HepG2 (cell line): ENCODE results near the gene SMARCB1. TPM values are rescaled to one million over a fixed set of nuclear protein-coding genes. Genes with fewer than 3 reads are reported as not detected.

Experiments
- ATAC-seq: fragments of 200-7000 bp; cut with Tn5 transposase; 3 replicates; pipeline ENCODE4 v1.9.1; 2020; ENCODE audit warnings: mild to moderate bottlenecking, moderate library complexity
- BruUV-seq: library from RNA; stranded (reverse); fragments of 400-500 nt; replicated peaks from 2 replicates; lab custom pipeline; 2021; lab: Mats Ljungman, UMichigan
- CTCF ChIA-PET: fragments of 300-600 bp; formaldehyde crosslinking; extraction: SDS; loops from one replicate; lab custom pipeline; 2021; ENCODE audit warnings: low total read pairs, inconsistent platforms, low intra/inter-chr PET ratio; lab: Yijun Ruan, JAX
- POLR2A ChIA-PET: fragments of 350-600 bp; sonication (Branson Sonifier 250); formaldehyde crosslinking; loops from one replicate; lab custom pipeline; 2020; ENCODE audit warnings: antibody characterized with exemption, inconsistent platforms; lab: Yijun Ruan, JAX
- DNase-seq: peaks from one replicate; pipeline ENCODE4 v3.0.0-alpha.2; 2015; ENCODE audit warnings: low spot score
- FAIRE-seq: peaks from 3 replicates; lab custom pipeline; 2011; peaks lifted over from hg19 to GRCh38; lab: Jason Lieb, UNC
- H2AFZ ChIP-seq: one replicate; pipeline ENCODE4 v1.6.1; 2011; ENCODE audit warnings: low read length, inconsistent platforms
- H3K27ac ChIP-seq: fragments of 300-600 bp; 3 replicates; pipeline ENCODE4 v1.8.0; 2011; ENCODE audit warnings: mixed run types, mild to moderate bottlenecking, mixed read lengths, low read length, inconsistent platforms; ENCODE audit not compliant: insufficient read depth; ENCODE audit errors: extremely low read length
- H3K27me3 ChIP-seq, 2 experiments: fragments of 200-600 bp in 1 of 2; 2 replicates in 1 of 2; 3 replicates in 1 of 2; pipeline versions ENCODE4 v1.6.0 to v1.8.0; 2011; ENCODE audit warnings: low read length in 2 of 2, mild to moderate bottlenecking in 2 of 2, moderate library complexity in 2 of 2, inconsistent platforms in 1 of 2; ENCODE audit not compliant: insufficient read depth in 2 of 2, control insufficient read depth in 1 of 2
- H3K36me3 ChIP-seq, 2 experiments: fragments of 200-600 bp in 1 of 2; replicated peaks in 1 of 2; 2 replicates in 1 of 2; 3 replicates in 1 of 2; pipeline versions ENCODE4 v1.5.1 to v1.8.0; 2011; ENCODE audit warnings: low read length in 2 of 2, inconsistent platforms in 1 of 2; ENCODE audit not compliant: insufficient read depth in 2 of 2, control insufficient read depth in 1 of 2
- H3K4me1 ChIP-seq: 2 replicates; pipeline ENCODE4 v1.5.1; 2012; ENCODE audit warnings: low read length, inconsistent platforms; ENCODE audit not compliant: insufficient read depth
- H3K4me2 ChIP-seq: 2 replicates; pipeline ENCODE4 v1.6.0; 2011; ENCODE audit warnings: low read depth, low read length, inconsistent platforms
- H3K4me3 ChIP-seq, 3 experiments: fragments of 200-600 bp in 1 of 3; sonication (generic), shearing (Covaris generic) in 1 of 3; replicated peaks in 1 of 3; 2 replicates each; pipeline ENCODE4 v1.5.1; 2011 to 2016; ENCODE audit warnings: low read length in 3 of 3, inconsistent platforms in 2 of 3, low read depth in 2 of 3, mild to moderate bottlenecking in 2 of 3, control low read depth in 1 of 3, mixed read lengths in 1 of 3; ENCODE audit not compliant: insufficient read depth in 1 of 3
- H3K79me2 ChIP-seq: one replicate; pipeline ENCODE4 v1.6.1; 2011; ENCODE audit warnings: low read length, inconsistent platforms; ENCODE audit not compliant: insufficient read depth
- H3K9ac ChIP-seq: 2 replicates; pipeline ENCODE4 v1.6.0; 2011; ENCODE audit warnings: mild to moderate bottlenecking, low read depth, low read length, inconsistent platforms; ENCODE audit not compliant: insufficient read depth
- H3K9me3 ChIP-seq: 2 replicates; pipeline ENCODE4 v1.5.1; 2012; ENCODE audit warnings: mild to moderate bottlenecking, low read length
- H4K20me1 ChIP-seq: 2 replicates; pipeline ENCODE4 v1.6.0; 2011; ENCODE audit warnings: inconsistent platforms, mild to moderate bottlenecking, low read length, moderate library complexity; ENCODE audit not compliant: insufficient read depth
- EED ChIP-seq: sonication (generic); formaldehyde crosslinking; IDR thresholded peaks from 2 replicates; pipeline ENCODE4 v1.5.0; 2020; ENCODE audit warnings: mild to moderate bottlenecking, missing genetic modification reagents
- ESRRA ChIP-seq: sonication (generic); formaldehyde crosslinking; IDR thresholded peaks from 2 replicates; pipeline ENCODE4 v1.5.1; 2020; ENCODE audit warnings: mild to moderate bottlenecking, low read depth, missing genetic modification reagents
- HNF4G ChIP-seq, 2 experiments: sonication (generic) in 1 of 2; formaldehyde crosslinking in 1 of 2; IDR thresholded peaks; 2 replicates each; pipeline versions ENCODE4 v1.4.0 to v1.6.1; 2011 to 2020; ENCODE audit warnings: borderline replicate concordance in 2 of 2, low read depth in 2 of 2, mild to moderate bottlenecking in 2 of 2, low read length in 1 of 2, missing genetic modification reagents in 1 of 2, moderate library complexity in 1 of 2
- NR2C2 ChIP-seq: sonication (generic); formaldehyde crosslinking; IDR thresholded peaks from 2 replicates; pipeline ENCODE4 v1.4.0; 2020; ENCODE audit warnings: missing genetic modification reagents, mild to moderate bottlenecking, moderate library complexity, borderline replicate concordance
- PHF8 ChIP-seq: sonication (generic); formaldehyde crosslinking; IDR thresholded peaks from 2 replicates; pipeline ENCODE4 v1.5.0; 2020; ENCODE audit warnings: missing genetic modification reagents
- ZFX ChIP-seq: sonication (generic); formaldehyde crosslinking; IDR thresholded peaks from 2 replicates; pipeline ENCODE4 v1.4.0; 2020; ENCODE audit warnings: mild to moderate bottlenecking, low read depth, missing genetic modification reagents, moderate library complexity
- ZMAT3 ChIP-seq: sonication (generic); formaldehyde crosslinking; conservative IDR thresholded peaks from 2 replicates; pipeline ENCODE4 v1.7.0; 2021; ENCODE audit warnings: missing genetic modification reagents
- ZNF225 ChIP-seq: sonication (generic); formaldehyde crosslinking; IDR thresholded peaks from 2 replicates; pipeline ENCODE4 v1.4.0; 2020; ENCODE audit warnings: mild to moderate bottlenecking, missing genetic modification reagents
- ZNF253 ChIP-seq: sonication (generic); formaldehyde crosslinking; IDR thresholded peaks from 2 replicates; pipeline ENCODE4 v1.8.0; 2022; ENCODE audit warnings: mild to moderate bottlenecking, missing genetic modification reagents, borderline replicate concordance
- ZNF616 ChIP-seq: sonication (generic); formaldehyde crosslinking; IDR thresholded peaks from 2 replicates; pipeline ENCODE4 v1.5.0; 2020; ENCODE audit warnings: low read depth, mild to moderate bottlenecking, missing genetic modification reagents
- ZNF703 ChIP-seq: sonication (generic); formaldehyde crosslinking; IDR thresholded peaks from 2 replicates; pipeline ENCODE4 v1.5.1; 2020; ENCODE audit warnings: missing genetic modification reagents, mild to moderate bottlenecking, moderate library complexity, borderline replicate concordance
- ZNF878 ChIP-seq: sonication (generic); formaldehyde crosslinking; IDR thresholded peaks from 2 replicates; pipeline ENCODE4 v1.8.1; 2023; ENCODE audit warnings: mild to moderate bottlenecking, missing genetic modification reagents, moderate library complexity
- ZNF879 ChIP-seq: sonication (generic); formaldehyde crosslinking; IDR thresholded peaks from 2 replicates; pipeline ENCODE4 v1.8.1; 2023; ENCODE audit warnings: missing genetic modification reagents
- ZNF891 ChIP-seq: sonication (generic); formaldehyde crosslinking; IDR thresholded peaks from 2 replicates; pipeline ENCODE4 v1.5.0; 2020; ENCODE audit warnings: mild to moderate bottlenecking, missing genetic modification reagents
- WGBS: methylation state at CpG from one replicate; pipeline ENCODE4 v1.1.6; 2017; ENCODE audit warnings: low lambda C conversion rate; 5-methylcytosine and 5-hydroxymethylcytosine counted together
- in situ Hi-C: cut with HindIII; loops from 2 replicates; pipeline ENCODE4 v1.10.0; 2017; ENCODE audit warnings: low pct_unique_long_range_greater_than_20kb; ENCODE audit not compliant: extremely low pct_ligation_motif_present
- intact Hi-C: fragments of 100-400 bp; cut with micrococcal nuclease; formaldehyde crosslinking; loops from one replicate; pipeline ENCODE4 v1.10.0; 2022; ENCODE audit not compliant: unreplicated experiment
- polyA plus RNA-seq, 8 experiments: library from polyadenylated mRNA; depleted of rRNA in 3 of 8; stranded (reverse) in 7 of 8; unstranded in 1 of 8; fragments of >200 nt; fragmentation: Illumina TruSeq in 4 of 8; extraction: Trizol in 4 of 8; gene quantifications; 2 replicates each; pipeline versions ENCODE4 v1.2.1 to v1.2.3, GENCODE V29; 2011 to 2016; ENCODE audit warnings: low read depth in 4 of 8, missing spikeins in 1 of 8, mixed read lengths in 1 of 8; ENCODE audit not compliant: insufficient read depth in 1 of 8
- total RNA-seq, 5 experiments: library from RNA; depleted of rRNA; stranded (reverse); fragments of >200 nt; fragmentation: Illumina TruSeq; extraction: Trizol; gene quantifications; 2 replicates each; pipeline ENCODE4 v1.2.3, GENCODE V29; 2016; ENCODE audit warnings: low read depth in 1 of 5
- TF ChIP-seq, protein P1 (sequence below): sonication (generic); formaldehyde crosslinking; IDR thresholded peaks from 2 replicates; pipeline ENCODE4 v1.5.1; 2020; ENCODE audit warnings: mild to moderate bottlenecking, missing genetic modification reagents, moderate library complexity
- TF ChIP-seq, protein P2 (sequence below): sonication (generic); formaldehyde crosslinking; IDR thresholded peaks from 2 replicates; pipeline ENCODE4 v1.4.0; 2020; ENCODE audit warnings: missing genetic modification reagents, mild to moderate bottlenecking, borderline replicate concordance

SMARCB1 gene
- total and polyA plus RNA-seq, 2 of the 13 experiments (the other 11 are each of a cell fraction or from before 2014, with no cell fraction given), result 74.0 to 166 TPM

DNA sequence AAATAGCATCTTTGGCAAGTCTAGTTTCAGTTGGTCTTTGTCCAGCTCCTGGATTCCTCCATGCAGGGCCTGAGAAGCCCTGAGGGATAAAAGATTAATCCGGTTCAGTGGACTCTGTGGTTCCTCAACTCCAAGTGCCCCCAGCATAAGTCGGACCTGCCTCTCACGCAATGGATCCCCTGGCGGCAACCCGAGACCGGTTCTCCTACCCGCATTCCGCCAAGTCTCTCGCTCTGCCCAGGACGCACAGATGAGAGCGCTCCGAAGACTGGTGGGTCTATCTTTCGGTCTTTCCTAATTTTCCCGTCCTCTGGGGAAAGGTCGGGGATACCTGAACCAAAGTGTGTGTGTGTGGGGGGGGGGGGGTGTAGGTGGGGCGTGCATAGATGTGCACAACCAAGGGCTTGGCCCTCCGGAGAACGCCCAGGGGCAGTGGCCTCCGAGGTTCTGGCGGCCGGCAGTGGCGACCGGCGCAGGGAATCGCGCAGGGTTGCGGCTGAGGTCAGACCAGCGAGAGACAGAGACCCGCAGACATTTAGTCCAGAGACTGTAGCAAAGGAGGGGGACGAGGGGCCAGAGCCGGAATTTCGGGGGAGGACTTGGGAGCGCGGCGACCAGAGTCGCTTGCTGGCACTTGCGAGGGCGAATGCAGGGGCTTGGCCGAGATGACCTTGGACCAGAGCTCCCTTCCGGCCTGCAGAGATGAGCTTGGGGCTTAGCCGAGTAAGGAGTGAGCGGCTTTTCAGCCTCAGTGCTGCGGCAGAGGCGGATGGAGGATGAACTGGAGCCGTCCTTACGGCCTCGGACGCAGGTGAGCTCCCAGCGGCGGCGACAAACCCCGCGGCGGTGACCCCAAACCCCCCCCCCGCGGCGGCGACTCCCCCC lies 70.2 kb downstream of the SMARCB1 start:
- BruUV-seq, result no TSS peak
- peak; percentile 75 for ATAC-seq
- Histone ChIP-seq H3K79me2 (peaks cover 7% of the 10 kb centered on the region), H3K4me1 (peaks cover 25% of the 10 kb centered on the region), H3K9me3 (no peaks in the 10 kb centered on the region), H4K20me1 (no peaks in the 10 kb centered on the region), H3K4me3 (peak overlapping the region; percentile 65 to 89 (median 75)), H3K27ac (peak overlapping the region; percentile 81), H3K9ac (peak overlapping the region; percentile 71), H3K27me3 (no peaks in the 10 kb centered on the region; a peak in 1 of 5 replicates), H3K36me3 (no peaks in the 10 kb centered on the region), H2AFZ (peak overlapping the region; percentile 85), H3K4me2 (peak overlapping the region; percentile 100)
- FAIRE-seq, result no peak
- in situ Hi-C loops, result no loop called here
- DNase-seq, result peak; percentile 54
- intact Hi-C loops, result loop anchor here (5.0 kb wide), 1 partner anchor 70 kb away; the partner anchor contains the start of gene SMARCB1
- CTCF ChIA-PET, result interaction anchor here (2.1 kb wide), 1 partner anchor 88 kb away, joined by 6 read pairs; no protein-coding TSS in a partner anchor
- POLR2A ChIA-PET, result interaction anchor here (0.6 to 3.2 kb wide), 40 partner anchors 8 to 691 kb away, joined by 3 to 57 read pairs (median 4); partner anchors contain the start of genes CHCHD10, MIF, MMP11 and SMARCB1
- 2% methylated on average over 18 of the region's 58 CpGs for WGBS
- TF ChIP-seq ZNF616 (CRISPR knock-in tag) (no peak), PHF8 (CRISPR knock-in tag) (peak; percentile 36; the same call in 1 of the 2 replicates), ESRRA (peak; percentile 28; the same call in 1 of the 2 replicates), ZNF253 (CRISPR knock-in tag) (peak; percentile 49; the same call in 1 of the 2 replicates), HNF4G (IDR thresholded peaks at IDR 0.05; ENCODE audit: borderline replicate concordance, low read depth, low read length) (no peak), HNF4G (CRISPR knock-in tag; IDR thresholded peaks at IDR 0.05; ENCODE audit: borderline replicate concordance, low read depth) (0 out of 2 replicates have a peak, but pooled peaks have one; percentile 20), ZNF891 (peak; percentile 56), ZNF703 (CRISPR knock-in tag) (0 out of 2 replicates have a peak, but pooled peaks have one; percentile 47), ZNF878 (CRISPR knock-in tag) (peak; percentile 63; the same call in 1 of the 2 replicates), NR2C2 (peak; percentile 86), ZNF225 (CRISPR knock-in tag) (peak; percentile 76; the same call in 1 of the 2 replicates), ZNF879 (CRISPR knock-in tag) (0 out of 2 replicates have a peak, but pooled peaks have one; percentile 71), ZFX (CRISPR knock-in tag) (peak; percentile 65; the same call in 1 of the 2 replicates), ZMAT3 (peak; percentile 70; the same call in 1 of the 2 replicates), EED (CRISPR knock-in tag) (peak; percentile 37; the same call in 1 of the 2 replicates)
- TF ChIP-seq, protein P1, sequence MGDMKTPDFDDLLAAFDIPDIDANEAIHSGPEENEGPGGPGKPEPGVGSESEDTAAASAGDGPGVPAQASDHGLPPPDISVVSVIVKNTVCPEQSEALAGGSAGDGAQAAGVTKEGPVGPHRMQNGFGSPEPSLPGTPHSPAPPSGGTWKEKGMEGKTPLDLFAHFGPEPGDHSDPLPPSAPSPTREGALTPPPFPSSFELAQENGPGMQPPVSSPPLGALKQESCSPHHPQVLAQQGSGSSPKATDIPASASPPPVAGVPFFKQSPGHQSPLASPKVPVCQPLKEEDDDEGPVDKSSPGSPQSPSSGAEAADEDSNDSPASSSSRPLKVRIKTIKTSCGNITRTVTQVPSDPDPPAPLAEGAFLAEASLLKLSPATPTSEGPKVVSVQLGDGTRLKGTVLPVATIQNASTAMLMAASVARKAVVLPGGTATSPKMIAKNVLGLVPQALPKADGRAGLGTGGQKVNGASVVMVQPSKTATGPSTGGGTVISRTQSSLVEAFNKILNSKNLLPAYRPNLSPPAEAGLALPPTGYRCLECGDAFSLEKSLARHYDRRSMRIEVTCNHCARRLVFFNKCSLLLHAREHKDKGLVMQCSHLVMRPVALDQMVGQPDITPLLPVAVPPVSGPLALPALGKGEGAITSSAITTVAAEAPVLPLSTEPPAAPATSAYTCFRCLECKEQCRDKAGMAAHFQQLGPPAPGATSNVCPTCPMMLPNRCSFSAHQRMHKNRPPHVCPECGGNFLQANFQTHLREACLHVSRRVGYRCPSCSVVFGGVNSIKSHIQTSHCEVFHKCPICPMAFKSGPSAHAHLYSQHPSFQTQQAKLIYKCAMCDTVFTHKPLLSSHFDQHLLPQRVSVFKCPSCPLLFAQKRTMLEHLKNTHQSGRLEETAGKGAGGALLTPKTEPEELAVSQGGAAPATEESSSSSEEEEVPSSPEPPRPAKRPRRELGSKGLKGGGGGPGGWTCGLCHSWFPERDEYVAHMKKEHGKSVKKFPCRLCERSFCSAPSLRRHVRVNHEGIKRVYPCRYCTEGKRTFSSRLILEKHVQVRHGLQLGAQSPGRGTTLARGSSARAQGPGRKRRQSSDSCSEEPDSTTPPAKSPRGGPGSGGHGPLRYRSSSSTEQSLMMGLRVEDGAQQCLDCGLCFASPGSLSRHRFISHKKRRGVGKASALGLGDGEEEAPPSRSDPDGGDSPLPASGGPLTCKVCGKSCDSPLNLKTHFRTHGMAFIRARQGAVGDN, result peak; percentile 80
- TF ChIP-seq, protein P2, sequence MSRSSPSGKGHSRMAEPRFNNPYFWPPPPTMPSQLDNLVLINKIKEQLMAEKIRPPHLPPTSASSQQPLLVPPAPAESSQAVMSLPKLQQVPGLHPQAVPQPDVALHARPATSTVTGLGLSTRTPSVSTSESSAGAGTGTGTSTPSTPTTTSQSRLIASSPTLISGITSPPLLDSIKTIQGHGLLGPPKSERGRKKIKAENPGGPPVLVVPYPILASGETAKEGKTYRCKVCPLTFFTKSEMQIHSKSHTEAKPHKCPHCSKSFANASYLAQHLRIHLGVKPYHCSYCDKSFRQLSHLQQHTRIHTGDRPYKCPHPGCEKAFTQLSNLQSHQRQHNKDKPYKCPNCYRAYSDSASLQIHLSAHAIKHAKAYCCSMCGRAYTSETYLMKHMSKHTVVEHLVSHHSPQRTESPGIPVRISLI (CRISPR knock-in tag), result no peak
